ENCODE results near the gene ASS1. TPM values are rescaled to one million over a fixed set of nuclear protein-coding genes. Genes with fewer than 3 reads are reported as not detected.

Gene ASS1
- total RNA-seq, 2 donors from 2014 or later, result 0.91 to 6.1 TPM

DNA sequence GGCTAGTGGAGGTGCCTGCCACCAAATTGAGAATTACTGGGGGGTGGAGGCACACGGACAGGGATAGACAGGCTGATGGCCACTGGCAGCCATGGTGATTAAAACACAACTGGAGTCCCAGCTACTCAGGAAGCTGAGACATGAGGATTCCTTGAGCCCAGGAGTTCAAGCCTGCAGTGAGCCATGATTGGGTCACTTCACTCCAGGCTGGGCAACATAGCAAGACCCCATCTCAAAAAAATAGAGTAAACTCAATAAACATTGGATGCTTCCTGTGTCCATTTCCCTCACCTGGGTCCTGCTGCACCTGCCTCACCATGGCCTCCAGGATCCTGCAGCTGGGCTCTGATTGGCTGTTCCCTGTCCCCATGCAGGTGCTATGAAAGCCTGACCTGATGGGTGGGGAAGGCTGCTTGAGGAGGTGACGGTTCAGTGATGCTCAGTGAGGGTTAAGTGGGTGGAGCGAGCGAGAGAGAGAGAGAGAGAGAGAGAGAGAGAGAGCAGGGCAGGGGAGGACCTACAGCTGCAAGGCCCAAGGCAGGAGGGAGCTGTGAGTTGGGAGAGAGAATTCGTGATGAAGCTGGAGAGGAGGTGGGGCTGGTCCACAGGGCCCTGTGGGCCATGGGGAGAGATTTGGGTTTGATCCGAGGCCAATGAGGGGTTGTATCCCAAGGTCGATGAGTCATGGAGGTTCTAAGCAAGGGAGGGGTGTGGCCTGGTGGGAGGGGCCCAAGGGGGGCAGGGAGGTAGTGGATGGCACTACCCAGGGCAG is 97.9 kb downstream of the ASS1 start:
- no peaks in the 10 kb centered on the region for H3K36me3 Mint-ChIP-seq
- no peaks in the 10 kb centered on the region for H3K9me3 Mint-ChIP-seq
- no peak for ATAC-seq
- H3K27ac Mint-ChIP-seq, result no peak overlapping the region
- no peak for DNase-seq (ENCODE audit: low spot score in 2 of 2)

DNA sequence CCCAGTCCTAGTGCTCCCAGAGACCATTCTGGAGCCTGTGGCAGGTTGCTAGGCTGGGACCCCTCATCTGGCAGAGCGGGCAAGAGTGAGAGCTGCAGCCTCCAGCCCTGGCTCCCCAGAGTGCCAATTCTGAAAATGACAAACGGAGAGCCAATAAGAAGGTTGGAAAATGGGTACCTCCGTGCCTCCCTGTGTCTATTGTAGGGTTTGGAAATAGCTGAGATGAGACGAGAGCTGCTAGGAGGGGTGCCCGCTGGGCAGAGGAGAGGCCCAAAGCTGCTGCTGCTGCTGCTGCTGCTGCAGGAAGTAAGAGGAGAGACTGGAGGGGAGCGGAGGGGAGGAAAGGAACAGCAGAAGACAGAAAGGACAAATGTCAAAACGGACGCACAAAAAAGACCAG is 98.6 kb downstream of the ASS1 start:
- no peak for ATAC-seq
- H3K9me3 Mint-ChIP-seq, result no peaks in the 10 kb centered on the region
- no peak overlapping the region for H3K27ac Mint-ChIP-seq
- DNase-seq (ENCODE audit: low spot score in 2 of 2), result no peak
- no peaks in the 10 kb centered on the region for H3K36me3 Mint-ChIP-seq

DNA sequence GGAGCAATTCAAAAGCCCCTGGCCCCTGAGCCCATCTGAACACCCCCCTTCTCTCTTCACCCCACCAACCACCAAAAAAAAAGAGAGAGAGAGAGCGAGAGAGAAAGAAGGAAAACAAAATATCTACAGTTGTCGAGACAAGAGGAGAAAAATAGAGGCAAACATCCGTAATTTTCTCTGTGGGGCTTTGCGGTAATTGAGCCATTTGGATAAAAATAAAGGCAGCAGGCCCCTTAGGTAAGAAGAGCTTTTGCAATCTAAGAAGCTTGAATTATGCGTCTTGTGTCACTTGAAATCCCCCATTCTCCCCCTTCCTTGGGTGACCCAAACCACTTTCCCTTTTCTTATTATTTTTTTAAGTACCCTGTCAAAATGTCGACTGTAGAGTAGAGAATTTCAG is 99.1 kb downstream of the ASS1 start:
- no peak for ATAC-seq
- no peaks in the 10 kb centered on the region for H3K36me3 Mint-ChIP-seq
- no peak overlapping the region for H3K27ac Mint-ChIP-seq
- no peak for DNase-seq (ENCODE audit: low spot score in 2 of 2)
- H3K9me3 Mint-ChIP-seq, result peaks cover 0 to 2% of the 10 kb centered on the region in 2 donors

DNA sequence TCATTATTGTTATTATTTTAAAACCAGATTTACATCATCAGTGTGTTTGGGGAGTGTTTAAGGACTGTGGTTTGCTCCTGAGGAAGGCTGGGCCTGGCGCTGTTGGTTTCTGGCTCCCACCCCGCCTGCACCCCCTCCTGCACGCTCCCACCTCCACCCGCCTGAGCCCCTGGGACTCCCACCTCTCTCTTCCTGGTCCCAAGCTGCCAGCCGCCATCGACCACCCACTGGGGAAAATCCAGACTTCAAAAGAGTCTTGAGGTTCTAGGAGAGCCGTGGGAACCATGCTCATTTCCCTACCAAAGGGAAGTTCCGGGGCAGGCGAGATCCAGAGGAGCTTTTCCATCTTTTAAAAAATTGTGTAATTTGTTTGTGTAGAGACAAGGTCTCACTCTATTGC is 99.6 kb downstream of the ASS1 start:
- DNase-seq (ENCODE audit: low spot score in 2 of 2), result no peak
- no peak for ATAC-seq
- peaks cover 4 to 5% of the 10 kb centered on the region in 2 donors for H3K36me3 Mint-ChIP-seq
- H3K9me3 Mint-ChIP-seq, result peaks cover 0 to 7% of the 10 kb centered on the region in 2 donors
- H3K27ac Mint-ChIP-seq, result no peak overlapping the region

DNA sequence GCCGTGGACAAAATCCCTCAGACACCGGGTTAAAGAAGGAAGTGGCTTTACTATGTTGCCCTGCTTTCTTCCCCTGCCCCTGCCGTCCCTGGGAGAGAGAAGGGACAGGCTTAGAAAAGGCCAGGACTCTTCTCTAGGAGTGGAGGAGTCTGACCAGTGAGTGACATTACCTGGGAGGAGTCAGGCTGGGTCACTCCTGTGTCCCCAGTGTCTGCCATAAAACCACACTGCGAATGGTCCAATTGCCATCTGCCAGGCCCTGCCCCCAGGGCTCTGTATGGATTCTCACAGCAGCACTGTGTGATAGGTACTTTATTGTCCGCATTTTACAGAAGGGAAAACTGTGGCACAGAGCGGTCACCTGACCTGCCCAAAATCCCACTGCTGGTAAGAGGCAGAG is 103.3 kb downstream of the ASS1 start:
- ATAC-seq (no peak), DNase-seq (ENCODE audit: low spot score in 2 of 2) (no peak)
- Mint-ChIP-seq H3K36me3 (peaks cover 7 to 10% of the 10 kb centered on the region in 2 donors), H3K9me3 (peaks cover 0 to 8% of the 10 kb centered on the region in 2 donors), H3K27ac (no peak overlapping the region)

DNA sequence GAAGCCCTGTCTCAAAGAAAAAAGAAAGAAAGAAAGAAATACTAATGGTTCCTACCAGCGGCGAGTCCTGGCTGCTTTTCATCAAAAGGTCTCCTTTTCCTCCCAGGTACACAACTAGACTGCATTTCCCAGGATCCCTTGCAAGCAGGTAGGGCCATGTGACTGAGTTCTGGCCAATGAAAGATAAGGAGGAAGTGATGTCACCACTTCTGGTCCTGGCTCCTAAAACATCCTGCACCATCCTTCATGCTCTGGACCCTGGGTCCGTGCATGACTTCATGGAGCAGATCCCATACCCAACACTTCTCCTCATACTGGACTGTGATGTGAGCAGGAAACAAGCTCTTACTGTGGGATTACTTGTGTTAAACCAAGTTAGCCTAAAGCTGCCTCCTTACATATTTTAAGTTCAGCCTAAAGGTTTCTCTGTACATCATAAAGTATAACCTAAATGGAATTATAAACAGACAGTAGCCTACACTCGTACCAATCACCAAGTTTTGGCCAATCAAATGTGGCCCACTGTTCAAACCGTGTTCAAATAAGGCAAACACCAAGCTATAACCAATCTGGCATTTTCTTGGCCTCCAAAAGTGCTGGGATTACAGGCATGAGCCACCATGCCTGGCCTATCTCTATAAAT is 104.5 kb downstream of the ASS1 start:
- peak in 1 of 2 donors; percentile 47 for ATAC-seq

More for the DNA sequence above, 104.5 kb downstream of the ASS1 start:
- DNase-seq (ENCODE audit: low spot score in 2 of 2), result no peak
- peaks cover 0 to 8% of the 10 kb centered on the region in 2 donors for H3K9me3 Mint-ChIP-seq
- H3K27ac Mint-ChIP-seq, result no peak overlapping the region
- peaks cover 7 to 10% of the 10 kb centered on the region in 2 donors for H3K36me3 Mint-ChIP-seq

Other genes with a start within 250 kb of the ASS1 start
- gene HMCN2, start 179.2 kb upstream of the ASS1 start, total RNA-seq, result not detected
- gene FUBP3, start 134.6 kb downstream of the ASS1 start, total RNA-seq, result 10 to 100 TPM; 34.0 to 38.7 TPM
- gene PRDM12, start 219.6 kb downstream of the ASS1 start, total RNA-seq, result not detected
- gene EXOSC2, start 248.8 kb downstream of the ASS1 start, total RNA-seq, result 10 to 100 TPM; 68.8 to 84.8 TPM

All from activated naive CD4-positive, alpha-beta T cell treated with anti-CD3 and anti-CD28 coated beads, Interleukin-2, amount 50 U/mL, for 72 hours (primary cell).